HFFc6 (cell line): Measurements from ENCODE around the gene TYRP1. TPM values are rescaled to one million over a fixed set of nuclear protein-coding genes. Genes with fewer than 3 reads are reported as not detected.

Experiments
- DNase-seq: peaks from one replicate; pipeline ENCODE4 v3.0.0-alpha.2; 2018
- H3K27ac Mint-ChIP-seq: 2 replicates; pipeline ENCODE4 v1.8.0; 2020; ENCODE audit warnings: mild to moderate bottlenecking, mixed read lengths
- H3K27me3 Mint-ChIP-seq: 2 replicates; pipeline ENCODE4 v1.8.0; 2021; ENCODE audit warnings: mild to moderate bottlenecking, moderate library complexity, mixed read lengths; ENCODE audit not compliant: insufficient read depth
- H3K36me3 Mint-ChIP-seq: 2 replicates; pipeline ENCODE4 v1.8.0; 2021; ENCODE audit warnings: low read depth, mixed read lengths
- H3K4me1 Mint-ChIP-seq: 2 replicates; pipeline ENCODE4 v1.8.0; 2020; ENCODE audit warnings: low read depth, mixed read lengths
- H3K4me3 Mint-ChIP-seq: 2 replicates; pipeline ENCODE4 v1.8.0; 2020; ENCODE audit warnings: mild to moderate bottlenecking, moderate library complexity, mixed read lengths
- H3K9me3 Mint-ChIP-seq: 2 replicates; pipeline ENCODE4 v1.8.0; 2020; ENCODE audit warnings: mild to moderate bottlenecking, mixed read lengths
- long read RNA-seq: library from polyadenylated mRNA; unstranded; transcript quantifications from one replicate; pipeline ENCODE4 v2.0.0, GENCODE V29; 2019
- total RNA-seq, 6 experiments: library from RNA; stranded (reverse); fragmentation: NEBNext Ultra II Directional; extraction: Animal tissue kit (Norgen Biotek cat#: 25700); gene quantifications; 2 replicates in 1 of 6; 3 replicates in 5 of 6; pipeline ENCODE4 v1.2.3, GENCODE V29; 2021
- TF ChIP-seq, protein P1 (sequence below): fragments of 200-600 bp; sonication (generic); IDR thresholded peaks from 2 replicates; pipeline ENCODE4 v1.5.0; 2021; ENCODE audit warnings: antibody characterized with exemption, mild to moderate bottlenecking

TYRP1 gene, protein sequence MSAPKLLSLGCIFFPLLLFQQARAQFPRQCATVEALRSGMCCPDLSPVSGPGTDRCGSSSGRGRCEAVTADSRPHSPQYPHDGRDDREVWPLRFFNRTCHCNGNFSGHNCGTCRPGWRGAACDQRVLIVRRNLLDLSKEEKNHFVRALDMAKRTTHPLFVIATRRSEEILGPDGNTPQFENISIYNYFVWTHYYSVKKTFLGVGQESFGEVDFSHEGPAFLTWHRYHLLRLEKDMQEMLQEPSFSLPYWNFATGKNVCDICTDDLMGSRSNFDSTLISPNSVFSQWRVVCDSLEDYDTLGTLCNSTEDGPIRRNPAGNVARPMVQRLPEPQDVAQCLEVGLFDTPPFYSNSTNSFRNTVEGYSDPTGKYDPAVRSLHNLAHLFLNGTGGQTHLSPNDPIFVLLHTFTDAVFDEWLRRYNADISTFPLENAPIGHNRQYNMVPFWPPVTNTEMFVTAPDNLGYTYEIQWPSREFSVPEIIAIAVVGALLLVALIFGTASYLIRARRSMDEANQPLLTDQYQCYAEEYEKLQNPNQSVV
- not detected for total RNA-seq
- long read RNA-seq, partial matches to known transcripts: 1 of 1 reads
- long read RNA-seq, other reads (novel, unspliced or antisense): 0 of 1 reads

DNA sequence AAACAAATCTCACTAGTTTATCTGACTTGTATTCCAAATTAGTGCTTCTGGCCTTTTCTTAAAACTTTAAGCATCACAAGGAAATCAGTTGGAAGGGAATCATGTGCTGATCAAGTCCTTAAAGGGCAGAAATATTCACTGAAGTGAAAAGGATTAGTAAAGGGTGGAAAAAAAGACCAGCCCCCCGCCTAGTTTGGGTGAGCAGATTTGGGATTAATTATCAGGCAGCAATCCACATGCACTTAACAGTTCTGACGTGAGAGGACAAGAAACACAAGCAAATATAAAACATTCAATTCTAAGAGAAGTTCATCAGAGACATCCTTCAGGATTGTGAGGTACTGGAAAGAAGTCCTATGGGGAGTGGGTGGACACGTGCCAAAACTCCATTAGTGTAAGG lies at the start of gene TYRP1:
TYRP1 (plus strand) TSS at position 245 of the 400 bp plus-strand sequence. CDS start 612 bp downstream, outside the sequence.
- Mint-ChIP-seq H3K36me3 (no peaks in the 10 kb centered on the region), H3K27me3 (no peaks in the 10 kb centered on the region), H3K9me3 (no peaks in the 10 kb centered on the region), H3K4me3 (no peak within 1 kb of the TSS), H3K4me1 (no peaks in the 10 kb centered on the region; the same call in 1 of the 2 replicates), H3K27ac (no peak within 1 kb of the TSS)
- DNase-seq: no peak
- TF ChIP-seq, protein P1, sequence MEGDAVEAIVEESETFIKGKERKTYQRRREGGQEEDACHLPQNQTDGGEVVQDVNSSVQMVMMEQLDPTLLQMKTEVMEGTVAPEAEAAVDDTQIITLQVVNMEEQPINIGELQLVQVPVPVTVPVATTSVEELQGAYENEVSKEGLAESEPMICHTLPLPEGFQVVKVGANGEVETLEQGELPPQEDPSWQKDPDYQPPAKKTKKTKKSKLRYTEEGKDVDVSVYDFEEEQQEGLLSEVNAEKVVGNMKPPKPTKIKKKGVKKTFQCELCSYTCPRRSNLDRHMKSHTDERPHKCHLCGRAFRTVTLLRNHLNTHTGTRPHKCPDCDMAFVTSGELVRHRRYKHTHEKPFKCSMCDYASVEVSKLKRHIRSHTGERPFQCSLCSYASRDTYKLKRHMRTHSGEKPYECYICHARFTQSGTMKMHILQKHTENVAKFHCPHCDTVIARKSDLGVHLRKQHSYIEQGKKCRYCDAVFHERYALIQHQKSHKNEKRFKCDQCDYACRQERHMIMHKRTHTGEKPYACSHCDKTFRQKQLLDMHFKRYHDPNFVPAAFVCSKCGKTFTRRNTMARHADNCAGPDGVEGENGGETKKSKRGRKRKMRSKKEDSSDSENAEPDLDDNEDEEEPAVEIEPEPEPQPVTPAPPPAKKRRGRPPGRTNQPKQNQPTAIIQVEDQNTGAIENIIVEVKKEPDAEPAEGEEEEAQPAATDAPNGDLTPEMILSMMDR: no peak

DNA sequence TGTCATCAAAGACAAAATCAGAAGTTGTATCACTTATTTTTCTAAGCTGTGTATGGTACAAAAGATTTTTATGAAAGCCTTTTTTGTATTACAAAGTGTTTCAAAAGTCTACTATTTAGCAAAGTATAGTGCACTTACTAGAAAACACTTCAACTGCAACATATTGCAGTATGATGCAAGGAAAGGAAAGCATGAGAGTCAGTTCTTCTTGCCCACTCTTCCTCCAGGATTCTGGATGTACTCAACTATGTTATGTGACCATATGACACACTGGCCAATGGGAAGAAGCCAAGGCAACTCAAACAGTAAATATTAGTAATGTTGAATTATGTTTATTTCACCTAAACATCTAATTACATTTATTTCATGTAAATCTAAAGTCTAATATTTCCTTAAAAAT lies 49.5 kb upstream of the TYRP1 start:
- H3K4me1 Mint-ChIP-seq: no peaks in the 10 kb centered on the region
- H3K36me3 Mint-ChIP-seq: no peaks in the 10 kb centered on the region
- no peaks in the 10 kb centered on the region for H3K27me3 Mint-ChIP-seq
- H3K27ac Mint-ChIP-seq: no peak overlapping the region
- TF ChIP-seq, protein P1: no peak
- H3K9me3 Mint-ChIP-seq: no peaks in the 10 kb centered on the region; the same call in 1 of the 2 replicates
- no peak for DNase-seq
- no peak overlapping the region for H3K4me3 Mint-ChIP-seq

DNA sequence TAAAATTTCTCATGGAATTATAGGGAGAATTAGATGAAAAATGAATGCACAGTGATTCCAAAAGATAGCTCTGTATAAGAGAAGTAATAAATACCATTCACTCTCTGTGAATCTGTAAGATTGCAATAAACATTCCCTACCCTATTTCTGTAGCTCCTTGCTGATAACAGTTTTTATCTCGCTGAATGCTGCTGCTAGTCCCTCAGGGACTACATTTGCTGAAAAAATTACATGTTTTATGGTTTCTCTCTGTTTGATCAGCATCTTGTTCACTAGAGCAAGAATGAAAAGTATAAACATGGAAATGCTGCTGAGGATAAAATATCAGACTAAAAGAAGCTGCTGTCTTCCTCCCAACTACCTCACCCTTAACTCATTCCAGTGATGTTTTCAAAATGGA lies 44.3 kb upstream of the TYRP1 start:
- no peak overlapping the region for H3K27ac Mint-ChIP-seq
- H3K36me3 Mint-ChIP-seq: no peaks in the 10 kb centered on the region
- H3K4me1 Mint-ChIP-seq: no peaks in the 10 kb centered on the region
- no peaks in the 10 kb centered on the region; the same call in 1 of the 2 replicates for H3K9me3 Mint-ChIP-seq
- H3K4me3 Mint-ChIP-seq: no peak overlapping the region
- H3K27me3 Mint-ChIP-seq: no peaks in the 10 kb centered on the region
- TF ChIP-seq, protein P1: no peak
- no peak for DNase-seq

DNA sequence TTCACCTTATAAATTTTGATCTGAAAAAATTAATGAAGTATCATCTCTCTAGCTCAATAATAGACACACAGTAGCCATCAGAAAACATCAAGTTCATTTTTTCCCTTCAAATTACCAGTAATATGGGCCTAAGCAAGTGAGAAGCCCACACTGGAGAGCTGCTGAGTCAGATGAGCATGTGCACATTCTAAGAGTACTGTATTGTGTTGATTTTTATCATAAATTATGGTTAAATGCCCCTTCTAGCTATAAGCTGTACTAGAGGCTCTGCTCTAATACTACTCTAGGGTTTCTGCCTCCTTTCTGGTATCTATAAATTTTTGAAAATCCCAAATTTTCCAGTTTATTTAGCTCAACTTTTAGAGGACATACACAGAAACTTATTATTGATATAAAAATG lies 42.1 kb upstream of the TYRP1 start:
- no peak overlapping the region for H3K27ac Mint-ChIP-seq
- no peaks in the 10 kb centered on the region for H3K36me3 Mint-ChIP-seq
- no peaks in the 10 kb centered on the region for H3K4me1 Mint-ChIP-seq
- no peak for DNase-seq
- no peaks in the 10 kb centered on the region; the same call in 1 of the 2 replicates for H3K9me3 Mint-ChIP-seq
- no peaks in the 10 kb centered on the region for H3K27me3 Mint-ChIP-seq
- no peak overlapping the region for H3K4me3 Mint-ChIP-seq
- TF ChIP-seq, protein P1: no peak

DNA sequence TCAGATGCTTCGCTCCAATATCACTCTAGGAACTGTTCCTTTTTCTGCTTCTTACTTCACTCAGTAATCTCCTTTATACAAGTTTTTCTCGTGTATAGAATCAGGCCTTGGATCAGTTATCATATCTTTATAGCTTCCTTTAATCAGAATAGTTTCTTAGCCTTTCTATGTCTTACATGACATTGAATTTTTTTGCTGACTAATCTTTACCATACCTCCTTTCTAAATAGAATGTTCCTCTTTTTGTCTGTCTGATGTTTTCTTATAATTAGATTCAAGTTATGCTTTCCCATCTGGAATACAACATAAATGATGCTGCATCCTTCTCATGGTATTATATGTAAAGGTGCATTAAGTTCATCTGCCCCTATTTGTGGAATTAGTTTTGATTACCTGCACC lies 40.2 kb upstream of the TYRP1 start:
- Mint-ChIP-seq H3K27me3 (peaks cover 2% of the 10 kb centered on the region; the same call in 1 of the 2 replicates), H3K27ac (no peak overlapping the region), H3K4me3 (no peak overlapping the region)

More for the DNA sequence above, 40.2 kb upstream of the TYRP1 start:
- no peaks in the 10 kb centered on the region for H3K36me3 Mint-ChIP-seq
- DNase-seq: no peak
- no peaks in the 10 kb centered on the region; the same call in 1 of the 2 replicates for H3K9me3 Mint-ChIP-seq
- TF ChIP-seq, protein P1: no peak
- H3K4me1 Mint-ChIP-seq: no peaks in the 10 kb centered on the region
